HG02623 (cell line): Measurements from ENCODE around the gene SEC14L5.
"Not testable (repeated sequence)": the region's sequence is repeated elsewhere in the genome, so short reads cannot be mapped to it uniquely, and the experiment has no call there.

Experiments used
- ATAC-seq: cut with Tn5 transposase; IDR thresholded peaks from one replicate; pipeline ENCODE4 v1.9.1; 2021; ENCODE audit warnings: moderate library complexity; ENCODE audit not compliant: unreplicated experiment

The SEC14L5 gene

GRCh38 chr16:4949986-4950385, 8.1 kb upstream of the SEC14L5 start:
- no peak for ATAC-seq

- ATAC-seq: not testable (repeated sequence)
These were observed 6.5 kb upstream of the SEC14L5 start for GRCh38 chr16:4951583-4951982.

DNA sequence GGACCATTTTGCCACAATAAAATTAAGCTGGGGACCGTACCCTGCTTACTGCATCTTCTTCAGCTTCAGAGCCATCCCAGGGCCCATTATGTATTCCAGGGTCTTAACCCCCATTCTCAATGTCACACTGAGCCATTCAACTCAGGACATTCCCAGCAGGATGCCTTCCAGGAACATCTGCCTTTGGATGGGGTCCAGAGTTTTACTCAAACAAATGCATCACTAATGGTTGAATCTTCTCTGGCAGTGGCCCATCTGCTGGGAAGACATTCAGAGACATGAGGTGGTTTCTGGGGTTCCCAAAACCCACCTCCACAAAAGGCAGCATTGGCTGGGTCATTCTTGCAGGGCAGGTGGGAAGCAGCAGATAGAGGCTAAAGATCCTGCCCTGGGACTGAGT, 3.4 kb upstream of the SEC14L5 start:
- ATAC-seq: no peak

DNA sequence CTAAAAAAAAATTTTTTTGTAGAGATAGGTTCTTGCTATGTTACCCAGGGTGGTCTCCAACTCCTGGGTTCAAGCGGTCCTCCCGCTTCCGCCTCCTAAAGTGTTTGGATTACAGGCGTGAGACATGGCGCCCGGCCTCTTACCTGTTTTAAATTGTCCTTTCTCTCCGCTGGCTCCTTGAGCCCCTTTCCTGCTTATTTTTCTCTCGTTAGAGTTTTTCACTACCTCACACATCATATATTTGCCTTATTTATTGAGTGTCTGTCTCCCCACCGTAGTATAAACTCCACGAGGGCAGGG, 760 bp upstream of the SEC14L5 start:
- ATAC-seq: no peak

- ATAC-seq: no peak
These were observed 644 bp downstream of the SEC14L5 start for GRCh38 chr16:4958510-4959438.

DNA sequence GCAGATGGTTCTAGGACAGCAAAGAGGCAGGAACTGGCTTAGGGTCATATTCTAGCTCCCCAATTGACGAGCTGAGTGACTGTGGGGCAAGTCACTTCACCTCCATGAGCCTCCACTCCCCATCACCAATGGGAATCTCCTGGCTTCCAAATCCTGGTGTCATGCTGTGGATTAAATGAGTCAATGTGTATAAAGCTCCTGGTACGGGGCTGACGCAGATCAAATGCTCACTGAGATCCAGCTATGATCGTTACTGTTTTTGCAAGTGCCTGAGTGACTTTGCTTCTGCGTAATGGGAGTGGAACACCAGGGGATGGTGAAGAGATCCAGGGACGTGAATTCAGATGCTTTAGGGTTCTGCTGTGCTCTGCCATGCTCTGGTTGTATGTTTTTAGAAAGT, 2.4 kb downstream of the SEC14L5 start:
- ATAC-seq: no peak

DNA sequence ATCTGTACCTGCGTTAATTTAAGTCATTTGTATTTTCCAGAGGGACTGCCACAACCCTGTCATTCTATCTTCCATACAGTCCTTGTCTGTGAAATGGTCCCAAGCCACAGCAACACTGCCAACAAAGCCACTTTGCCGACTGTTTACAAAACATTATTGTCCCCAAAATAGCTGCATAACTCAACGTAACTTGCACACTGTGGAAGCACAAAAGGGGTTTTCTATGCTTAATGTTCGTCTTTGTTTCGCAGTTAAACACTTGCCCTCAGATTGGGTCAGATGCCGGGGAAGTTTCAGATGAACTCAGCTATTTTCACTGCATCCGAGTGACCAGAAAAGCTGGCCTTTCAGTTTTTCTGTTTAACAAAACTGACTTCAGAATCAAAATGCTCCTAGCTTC, 4.6 kb downstream of the SEC14L5 start:
- ATAC-seq: no peak

DNA sequence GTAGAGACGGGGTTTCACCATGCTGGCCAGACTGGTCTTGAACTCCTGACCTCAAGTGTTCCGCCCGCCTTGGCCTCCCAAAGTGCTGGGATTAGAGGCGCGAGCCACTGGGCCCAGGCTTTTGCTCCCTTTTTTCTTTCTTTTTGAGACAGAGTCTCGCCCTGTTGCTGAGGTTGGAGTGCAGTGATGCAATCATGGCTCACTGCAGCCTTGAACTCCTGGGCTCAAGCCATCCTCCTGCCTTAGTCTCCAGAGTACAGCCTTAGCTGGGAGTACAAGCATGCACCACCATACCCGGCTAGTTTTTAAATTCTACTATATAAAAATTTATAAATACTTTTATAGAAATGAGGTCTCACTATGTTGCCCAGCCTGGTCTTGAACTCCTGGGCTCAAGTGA, 5.4 kb downstream of the SEC14L5 start:
- not testable (repeated sequence) for ATAC-seq

GRCh38 chr16:4966736-4967453, 8.8 kb downstream of the SEC14L5 start:
- no peak for ATAC-seq

- ATAC-seq: not testable (repeated sequence)
These were observed 10.1 kb downstream of the SEC14L5 start for GRCh38 chr16:4968278-4968677.

DNA sequence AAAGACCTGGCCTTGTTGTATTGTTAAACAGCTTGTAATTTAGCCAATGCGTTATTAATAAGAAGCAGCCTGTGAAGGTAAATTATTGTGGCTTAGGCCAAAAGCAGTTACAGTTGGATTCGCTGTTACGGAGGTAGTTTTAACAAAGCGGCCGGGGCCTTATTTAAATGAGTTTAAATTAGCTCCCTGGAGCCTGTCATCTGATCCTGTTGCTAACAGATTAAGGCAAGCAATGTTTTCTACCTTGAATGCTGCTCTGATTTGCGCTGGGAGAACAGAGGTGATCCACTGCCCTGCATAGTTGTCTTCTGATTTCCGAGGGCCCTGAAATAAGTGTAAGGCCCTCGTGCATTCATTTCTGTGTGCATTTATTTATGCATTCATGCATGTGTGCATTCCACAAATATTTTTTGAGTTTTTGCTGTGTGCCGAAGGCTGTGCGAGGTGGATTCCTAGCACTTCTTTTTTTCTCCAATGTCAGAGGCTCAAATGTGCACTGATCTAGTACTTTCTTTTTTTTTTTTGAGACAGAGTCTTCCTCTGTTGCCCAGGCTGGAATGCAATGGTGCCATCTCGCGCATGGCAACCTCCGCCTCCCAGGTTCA, 10.9 kb downstream of the SEC14L5 start:
- ATAC-seq: no peak

- ATAC-seq: no peak
These were observed 11.9 kb downstream of the SEC14L5 start for GRCh38 chr16:4970010-4970409.

DNA sequence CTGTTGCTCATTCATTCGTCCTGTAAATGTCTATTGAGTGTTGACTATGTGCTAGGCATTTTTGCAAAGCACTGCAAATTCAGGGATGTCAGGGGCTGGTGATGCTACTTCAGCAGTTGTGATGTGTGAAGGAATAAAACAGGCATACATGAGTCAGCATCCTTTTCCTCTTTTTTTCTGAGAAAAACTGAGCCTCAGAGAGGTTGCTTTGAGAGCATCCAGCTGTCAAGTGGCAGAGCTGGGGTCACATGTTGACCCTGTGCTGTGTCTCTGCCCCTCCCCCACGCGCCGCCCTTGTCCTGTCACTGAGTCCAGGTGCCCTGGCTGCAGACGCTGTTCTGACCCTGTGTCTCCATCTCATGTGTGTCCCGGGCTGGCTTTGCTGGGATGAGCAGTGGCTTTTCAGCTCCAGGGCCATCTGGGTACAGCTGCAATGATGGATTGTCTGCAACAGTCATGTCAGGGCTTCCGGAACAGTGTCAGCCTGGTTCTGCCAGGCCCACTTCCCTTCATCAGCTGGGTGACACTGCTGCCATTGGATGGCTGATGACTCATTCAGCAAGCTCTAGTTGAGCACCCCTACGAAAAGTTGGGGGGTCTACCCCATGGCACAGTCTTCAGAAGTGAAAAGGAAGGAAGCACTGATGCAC, 14.9 kb downstream of the SEC14L5 start:
- no peak for ATAC-seq

DNA sequence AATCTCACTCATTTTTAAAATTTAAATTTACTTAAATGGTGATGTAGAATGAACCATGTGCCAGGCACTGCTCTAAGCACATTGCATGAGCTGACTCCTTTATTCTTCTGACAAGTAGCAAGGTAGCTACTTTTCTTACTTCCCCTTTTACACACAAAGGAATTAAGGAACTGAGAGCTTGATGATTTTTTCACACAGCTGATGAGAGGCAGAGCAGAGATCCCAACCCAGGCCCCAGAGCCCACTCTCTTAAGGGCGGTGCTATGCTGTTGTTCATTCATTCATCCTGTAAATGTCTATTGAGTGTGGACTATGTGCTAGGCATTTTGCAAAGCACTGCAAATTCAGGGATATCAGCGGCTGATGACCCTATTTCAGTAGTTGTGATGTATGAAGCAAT, 17.9 kb downstream of the SEC14L5 start:
- peak; percentile 70 for ATAC-seq

GRCh38 chr16:4976611-4977145, 18.5 kb downstream of the SEC14L5 start:
- ATAC-seq: no peak

DNA sequence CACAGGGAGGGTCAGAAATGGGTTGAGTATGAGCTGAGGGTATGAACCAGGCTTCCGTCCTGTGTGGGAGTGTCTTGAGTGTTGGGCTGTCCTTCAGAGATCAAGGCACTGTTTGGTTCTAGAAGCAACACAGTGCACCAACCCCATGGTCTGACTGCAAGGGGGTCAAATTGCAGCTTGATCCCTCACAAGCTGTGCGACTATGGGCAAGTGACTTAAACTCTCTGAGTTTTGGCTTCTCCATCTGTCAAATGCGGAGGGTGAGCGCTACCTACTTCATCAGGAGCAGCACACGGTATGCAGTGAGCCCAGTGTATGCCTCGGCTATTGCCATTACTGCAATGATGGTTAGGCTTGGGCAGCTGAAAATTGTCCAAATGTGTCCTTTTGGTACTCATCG, 21.0 kb downstream of the SEC14L5 start:
- ATAC-seq: no peak

DNA sequence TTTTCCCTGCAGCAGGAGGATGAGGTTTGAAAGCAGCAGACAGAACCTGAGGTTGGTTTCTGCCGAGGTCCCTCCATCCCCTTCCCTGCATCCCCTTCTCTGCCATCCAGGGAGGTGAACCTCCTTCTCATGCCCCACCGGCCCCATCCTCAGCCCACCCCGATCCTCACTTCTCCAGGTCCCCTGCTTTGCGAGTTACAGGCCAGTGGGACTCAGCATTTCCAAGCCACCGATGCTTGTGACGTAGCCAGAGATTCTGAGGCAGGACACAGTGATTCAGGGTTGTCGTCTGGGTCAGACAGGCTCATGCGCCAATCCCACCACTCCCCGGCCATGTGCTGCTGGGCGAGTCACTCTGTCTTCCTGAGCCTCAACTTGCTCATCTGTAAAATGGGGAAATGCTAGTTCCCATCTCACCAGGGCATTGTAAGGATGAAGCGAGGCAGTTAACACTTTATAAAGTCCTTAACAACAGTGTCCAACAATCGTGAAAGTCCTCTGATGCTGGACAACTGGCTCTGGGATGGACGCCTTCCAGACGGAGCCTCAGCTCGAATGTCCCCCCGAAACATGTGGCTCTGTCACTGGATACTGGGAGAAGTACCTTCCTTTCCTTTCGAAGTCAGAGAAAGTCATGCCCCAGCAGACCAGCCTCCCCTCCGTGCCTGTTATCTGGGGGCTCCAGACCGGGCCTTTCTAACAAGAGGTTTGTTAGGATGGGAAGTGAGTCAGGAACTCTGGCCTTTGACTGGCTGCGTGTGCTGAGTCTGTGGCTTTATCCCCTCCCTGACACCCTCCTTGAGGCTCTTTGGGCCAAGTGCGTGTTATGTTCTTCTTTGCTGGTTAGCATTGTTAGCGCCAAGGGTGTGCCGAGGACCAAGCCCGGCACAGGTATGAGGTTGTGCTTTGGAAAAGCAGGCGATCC, 21.9 kb downstream of the SEC14L5 start:
- ATAC-seq: no peak

DNA sequence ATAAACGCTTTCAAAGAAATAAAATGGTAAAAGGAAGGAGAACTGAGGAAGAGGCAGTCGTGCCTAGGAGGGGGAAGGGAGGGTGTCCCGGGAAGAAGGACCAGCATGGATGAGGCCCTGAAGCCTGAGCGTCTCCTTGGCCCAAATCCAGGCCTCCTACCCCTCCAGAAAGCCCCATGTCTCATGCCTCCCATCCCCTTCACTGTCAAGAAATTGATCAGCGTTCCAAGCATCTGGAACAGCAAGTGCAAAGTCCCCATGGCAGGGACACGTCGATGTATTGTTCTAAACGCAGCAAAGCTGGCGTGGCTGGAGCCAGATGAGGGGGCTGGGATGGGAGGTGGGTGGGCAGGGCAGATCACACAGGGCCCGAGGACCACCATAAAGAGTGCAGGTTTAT, 22.6 kb downstream of the SEC14L5 start:
- ATAC-seq: no peak

GRCh38 chr16:4981473-4981872, 23.3 kb downstream of the SEC14L5 start:
- no peak for ATAC-seq
